K562 (cell line): ENCODE data around the gene JAK3. TPM values are rescaled to one million over a fixed set of nuclear protein-coding genes. Genes with fewer than 3 reads are reported as not detected.

Experiments
- AFF4 ChIP-seq: sonication (generic); formaldehyde crosslinking; IDR thresholded peaks from 2 replicates; pipeline ENCODE4 v1.8.0; 2023; ENCODE audit warnings: mild to moderate bottlenecking, missing genetic modification reagents
- BACH1 ChIP-seq: fragments of 200-800 bp; sonication (Bioruptor generic); IDR thresholded peaks from 2 replicates; pipeline ENCODE4 v1.6.1; 2016; ENCODE audit warnings: missing genetic modification characterization, missing compliant biosample characterization
- BHLHE40 ChIP-seq: IDR thresholded peaks from 2 replicates; pipeline ENCODE4 v1.6.1; 2011; ENCODE audit warnings: low read length, improper control_type of control experiment
- CBFA2T3 ChIP-seq: fragments of 450-650 bp; IDR thresholded peaks from 2 replicates; pipeline ENCODE4 v1.6.1; 2017
- CTBP1 ChIP-seq: fragments of 450-650 bp; IDR thresholded peaks from 2 replicates; pipeline ENCODE4 v1.6.1; 2016; ENCODE audit warnings: borderline replicate concordance
- GABPA ChIP-seq: fragments of 200-800 bp; sonication (Bioruptor generic); conservative IDR thresholded peaks from 2 replicates; pipeline ENCODE4 v1.6.1; 2016; ENCODE audit warnings: low read depth, missing genetic modification characterization, missing compliant biosample characterization
- IRF2 ChIP-seq: sonication (generic); formaldehyde crosslinking; IDR thresholded peaks from 2 replicates; pipeline ENCODE4 v1.8.1; 2022; ENCODE audit warnings: mild to moderate bottlenecking, missing genetic modification reagents
- MYC ChIP-seq, 2 experiments: fragments of 250-450 bp in 1 of 2; sonication (Bioruptor Pico) in 1 of 2; IDR thresholded peaks; 2 replicates each; pipeline versions ENCODE4 v1.5.1 to v1.6.1; 2012 to 2021; ENCODE audit warnings: low read depth in 2 of 2, borderline replicate concordance in 1 of 2, improper control_type of control experiment in 1 of 2, low read length in 1 of 2, mild to moderate bottlenecking in 1 of 2, moderate library complexity in 1 of 2
- NR3C1 ChIP-seq: sonication (generic); formaldehyde crosslinking; IDR thresholded peaks from 2 replicates; pipeline ENCODE4 v1.8.1; 2022; ENCODE audit warnings: missing genetic modification reagents
- NRF1 ChIP-seq, 2 experiments: fragments of 450-650 bp; IDR thresholded peaks in 1 of 2; conservative IDR thresholded peaks in 1 of 2; 2 replicates each; pipeline ENCODE4 v1.6.1; 2014; ENCODE audit warnings: mild to moderate bottlenecking in 2 of 2
- PURB ChIP-seq: sonication (generic); formaldehyde crosslinking; IDR thresholded peaks from 2 replicates; pipeline ENCODE4 v1.9.0; 2021; ENCODE audit warnings: low read depth, mild to moderate bottlenecking, missing genetic modification reagents
- SNIP1 ChIP-seq: fragments of 450-650 bp; IDR thresholded peaks from 2 replicates; pipeline ENCODE4 v1.7.1; 2017; ENCODE audit warnings: low read depth, mild to moderate bottlenecking
- SUPT5H ChIP-seq: fragments of 450-650 bp; IDR thresholded peaks from 2 replicates; pipeline ENCODE4 v1.6.1; 2016
- ZBTB7A ChIP-seq: IDR thresholded peaks from 2 replicates; pipeline ENCODE4 v1.6.1; 2011; ENCODE audit warnings: low read depth, mild to moderate bottlenecking, low read length, moderate library complexity, borderline replicate concordance; ENCODE audit not compliant: control insufficient read depth
- ZNF384 ChIP-seq: IDR thresholded peaks from 2 replicates; pipeline ENCODE4 v1.6.1; 2012; ENCODE audit warnings: low read depth, low read length, improper control_type of control experiment
- ZNF699 ChIP-seq: fragments of 250-450 bp; sonication (Bioruptor Pico); IDR thresholded peaks from 2 replicates; pipeline ENCODE4 v1.8.0; 2021; ENCODE audit warnings: mild to moderate bottlenecking, moderate library complexity; ENCODE audit not compliant: insufficient replicate concordance
- polyA plus RNA-seq, 8 experiments: library from polyadenylated mRNA; depleted of rRNA in 4 of 8; stranded (reverse) in 5 of 8; unstranded in 3 of 8; fragments of >200 nt; fragmentation: Nextera tagmentation in 2 of 8; fragmentation: Illumina TruSeq in 1 of 8; extraction: Ambion mirVana in 2 of 8; extraction: Trizol in 1 of 8; gene quantifications; 2 replicates each; pipeline versions ENCODE4 v1.2.1 to v1.2.3, GENCODE V29; 2011 to 2014; ENCODE audit warnings: inconsistent platforms in 1 of 8, missing spikeins in 1 of 8
- total RNA-seq, 7 experiments: library from RNA; depleted of rRNA in 6 of 7; stranded (reverse); fragments of >200 nt in 6 of 7; fragmentation: Illumina TruSeq in 2 of 7; extraction: Trizol in 2 of 7; gene quantifications; 2 replicates each; pipeline versions ENCODE4 v1.2.1 to v1.2.3, GENCODE V29; 2011 to 2021; ENCODE audit warnings: low replicate concordance in 1 of 7
- TF ChIP-seq, protein P1 (sequence below): sonication (generic); formaldehyde crosslinking; IDR thresholded peaks from 2 replicates; pipeline ENCODE4 v1.8.0; 2022; ENCODE audit warnings: mild to moderate bottlenecking, low read depth, missing genetic modification reagents
- TF ChIP-seq, protein P2 (sequence below): fragments of 450-650 bp; IDR thresholded peaks from 2 replicates; pipeline ENCODE4 v1.6.1; 2016; ENCODE audit warnings: borderline replicate concordance
- TF ChIP-seq, protein P3 (sequence below), 2 experiments: IDR thresholded peaks; 2 replicates each; pipeline ENCODE4 v1.6.1; 2012; ENCODE audit warnings: improper control_type of control experiment in 2 of 2, low read depth in 2 of 2, low read length in 2 of 2, borderline replicate concordance in 1 of 2

The JAK3 gene
- total and polyA plus RNA-seq, 9 of the 15 experiments (the other 6 are each of a cell fraction or from before 2014, with no cell fraction given) = 0.01 to 0.18 (median 0.07) TPM; not detected in 1

- TF ChIP-seq AFF4 (CRISPR knock-in tag) (0 out of 2 replicates have a peak, but pooled peaks have one; percentile 4), BHLHE40 (no peak), IRF2 (CRISPR knock-in tag) (no peak), CTBP1 (no peak), CBFA2T3 (no peak), ZNF384 (no peak), ZNF699 (CRISPR knock-in tag) (no peak), PURB (no peak), SNIP1 (no peak), NRF1 (conservative IDR thresholded peaks at IDR 0.05 in 1 of 2, IDR thresholded peaks at IDR 0.05 in 1 of 2) (no peak), BACH1 (no peak), ZBTB7A (no peak), SUPT5H (peak; percentile 3; the same call in 1 of the 2 replicates), NR3C1 (CRISPR knock-in tag) (0 out of 2 replicates have a peak, but pooled peaks have one; percentile 15), MYC (IDR thresholded peaks at IDR 0.05; ENCODE audit: low read depth, low read length) (no peak), MYC (CRISPR knock-in tag; IDR thresholded peaks at IDR 0.05; ENCODE audit: borderline replicate concordance, low read depth) (no peak), GABPA (tag) (no peak)
- TF ChIP-seq, protein P1, sequence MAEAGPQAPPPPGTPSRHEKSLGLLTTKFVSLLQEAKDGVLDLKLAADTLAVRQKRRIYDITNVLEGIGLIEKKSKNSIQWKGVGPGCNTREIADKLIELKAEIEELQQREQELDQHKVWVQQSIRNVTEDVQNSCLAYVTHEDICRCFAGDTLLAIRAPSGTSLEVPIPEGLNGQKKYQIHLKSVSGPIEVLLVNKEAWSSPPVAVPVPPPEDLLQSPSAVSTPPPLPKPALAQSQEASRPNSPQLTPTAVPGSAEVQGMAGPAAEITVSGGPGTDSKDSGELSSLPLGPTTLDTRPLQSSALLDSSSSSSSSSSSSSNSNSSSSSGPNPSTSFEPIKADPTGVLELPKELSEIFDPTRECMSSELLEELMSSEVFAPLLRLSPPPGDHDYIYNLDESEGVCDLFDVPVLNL (CRISPR knock-in tag) = no peak
- TF ChIP-seq, protein P2, sequence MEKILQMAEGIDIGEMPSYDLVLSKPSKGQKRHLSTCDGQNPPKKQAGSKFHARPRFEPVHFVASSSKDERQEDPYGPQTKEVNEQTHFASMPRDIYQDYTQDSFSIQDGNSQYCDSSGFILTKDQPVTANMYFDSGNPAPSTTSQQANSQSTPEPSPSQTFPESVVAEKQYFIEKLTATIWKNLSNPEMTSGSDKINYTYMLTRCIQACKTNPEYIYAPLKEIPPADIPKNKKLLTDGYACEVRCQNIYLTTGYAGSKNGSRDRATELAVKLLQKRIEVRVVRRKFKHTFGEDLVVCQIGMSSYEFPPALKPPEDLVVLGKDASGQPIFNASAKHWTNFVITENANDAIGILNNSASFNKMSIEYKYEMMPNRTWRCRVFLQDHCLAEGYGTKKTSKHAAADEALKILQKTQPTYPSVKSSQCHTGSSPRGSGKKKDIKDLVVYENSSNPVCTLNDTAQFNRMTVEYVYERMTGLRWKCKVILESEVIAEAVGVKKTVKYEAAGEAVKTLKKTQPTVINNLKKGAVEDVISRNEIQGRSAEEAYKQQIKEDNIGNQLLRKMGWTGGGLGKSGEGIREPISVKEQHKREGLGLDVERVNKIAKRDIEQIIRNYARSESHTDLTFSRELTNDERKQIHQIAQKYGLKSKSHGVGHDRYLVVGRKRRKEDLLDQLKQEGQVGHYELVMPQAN = no peak
- TF ChIP-seq, protein P3, sequence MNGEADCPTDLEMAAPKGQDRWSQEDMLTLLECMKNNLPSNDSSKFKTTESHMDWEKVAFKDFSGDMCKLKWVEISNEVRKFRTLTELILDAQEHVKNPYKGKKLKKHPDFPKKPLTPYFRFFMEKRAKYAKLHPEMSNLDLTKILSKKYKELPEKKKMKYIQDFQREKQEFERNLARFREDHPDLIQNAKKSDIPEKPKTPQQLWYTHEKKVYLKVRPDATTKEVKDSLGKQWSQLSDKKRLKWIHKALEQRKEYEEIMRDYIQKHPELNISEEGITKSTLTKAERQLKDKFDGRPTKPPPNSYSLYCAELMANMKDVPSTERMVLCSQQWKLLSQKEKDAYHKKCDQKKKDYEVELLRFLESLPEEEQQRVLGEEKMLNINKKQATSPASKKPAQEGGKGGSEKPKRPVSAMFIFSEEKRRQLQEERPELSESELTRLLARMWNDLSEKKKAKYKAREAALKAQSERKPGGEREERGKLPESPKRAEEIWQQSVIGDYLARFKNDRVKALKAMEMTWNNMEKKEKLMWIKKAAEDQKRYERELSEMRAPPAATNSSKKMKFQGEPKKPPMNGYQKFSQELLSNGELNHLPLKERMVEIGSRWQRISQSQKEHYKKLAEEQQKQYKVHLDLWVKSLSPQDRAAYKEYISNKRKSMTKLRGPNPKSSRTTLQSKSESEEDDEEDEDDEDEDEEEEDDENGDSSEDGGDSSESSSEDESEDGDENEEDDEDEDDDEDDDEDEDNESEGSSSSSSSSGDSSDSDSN (IDR thresholded peaks at IDR 0.05; ENCODE audit: borderline replicate concordance in 1 of 2, low read depth in 2 of 2, low read length in 2 of 2) = no peak
Observed at GRCh38 chr19:17863520-17864182, 15.9 kb upstream of the JAK3 start (continued).
